Fibroblast of skin of right quadriceps (primary cell): Measurements from ENCODE around the gene USP44.

Experiments used
- DNase-seq: peaks from one replicate; pipeline ENCODE4 v3.0.0-alpha.2; 2013

Gene USP44

GRCh38 chr12:95548056-95548538 lies 3.2 kb downstream of the USP44 start:
- DNase-seq: no peak

GRCh38 chr12:95547522-95548055 lies 3.7 kb downstream of the USP44 start:
- DNase-seq: peak; percentile 9

GRCh38 chr12:95546491-95546813 lies 4.8 kb downstream of the USP44 start:
- no peak for DNase-seq

- DNase-seq: no peak
Observed at GRCh38 chr12:95545731-95546490, 5.4 kb downstream of the USP44 start.

DNA sequence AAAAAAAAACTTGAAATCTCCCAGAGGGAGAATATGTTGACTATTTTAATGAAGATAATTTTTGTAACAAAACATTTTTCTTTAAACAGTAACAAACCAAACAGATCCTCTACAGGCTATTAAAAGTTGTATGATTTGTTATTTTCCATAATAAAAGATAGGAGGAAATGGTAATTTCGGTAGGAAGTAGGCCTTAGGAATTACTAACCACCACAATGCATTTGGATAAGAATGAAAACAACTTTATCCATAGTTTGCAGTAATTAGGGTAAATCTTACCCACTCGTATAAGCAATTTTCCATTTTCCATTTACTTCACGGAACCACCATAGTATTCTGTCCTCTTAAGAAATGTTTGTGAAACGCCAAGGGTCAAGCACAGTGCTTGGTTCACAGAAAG lies 6.0 kb downstream of the USP44 start:
- no peak for DNase-seq

- DNase-seq: no peak
Observed at GRCh38 chr12:95544756-95545155, 6.5 kb downstream of the USP44 start.

- no peak for DNase-seq
Observed at GRCh38 chr12:95543305-95543704, 8.0 kb downstream of the USP44 start.

- no peak for DNase-seq
Observed at GRCh38 chr12:95541436-95541835, 9.8 kb downstream of the USP44 start.

DNA sequence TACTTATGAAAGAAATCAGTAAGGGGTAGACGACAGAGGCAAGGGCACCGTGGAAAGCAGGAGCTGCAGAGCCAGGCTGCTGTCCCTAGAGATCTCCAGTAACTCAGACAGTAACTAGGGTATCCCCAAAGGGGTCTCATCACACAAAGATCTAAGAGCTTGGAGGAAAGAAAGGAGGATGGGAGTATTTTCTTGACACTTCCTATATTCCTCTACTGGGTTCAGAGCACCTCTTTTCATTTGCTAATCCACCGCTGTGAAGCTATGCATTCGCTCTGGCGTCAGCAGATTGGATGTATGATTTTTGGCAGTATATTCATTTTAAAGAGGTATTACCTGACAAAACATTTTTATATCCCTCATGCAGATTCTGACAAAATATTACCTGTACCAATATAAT lies 12.6 kb downstream of the USP44 start:
- no peak for DNase-seq

- no peak for DNase-seq
Observed at GRCh38 chr12:95538006-95538405, 13.3 kb downstream of the USP44 start.

DNA sequence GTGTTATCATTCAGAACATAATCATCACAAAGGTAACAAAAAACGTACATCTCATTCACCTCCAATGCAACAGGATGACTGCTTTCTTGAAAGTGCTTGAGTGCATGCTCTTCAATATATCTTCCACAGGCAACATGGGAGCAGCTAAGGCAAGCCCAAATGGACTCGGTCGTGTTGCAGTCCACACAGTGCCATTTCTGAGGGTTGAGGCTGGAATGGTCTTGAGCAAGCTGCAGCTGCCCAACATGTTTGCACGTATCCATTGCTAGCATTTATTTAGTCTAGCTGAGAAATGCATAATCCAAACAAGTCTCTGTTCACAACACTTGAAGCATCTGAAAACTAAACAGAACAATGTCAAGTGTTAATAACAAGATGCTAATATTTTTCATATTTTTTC lies 17.3 kb downstream of the USP44 start:
- no peak for DNase-seq

GRCh38 chr12:95532851-95533250 lies 18.4 kb downstream of the USP44 start:
- peak; percentile 59 for DNase-seq

DNA sequence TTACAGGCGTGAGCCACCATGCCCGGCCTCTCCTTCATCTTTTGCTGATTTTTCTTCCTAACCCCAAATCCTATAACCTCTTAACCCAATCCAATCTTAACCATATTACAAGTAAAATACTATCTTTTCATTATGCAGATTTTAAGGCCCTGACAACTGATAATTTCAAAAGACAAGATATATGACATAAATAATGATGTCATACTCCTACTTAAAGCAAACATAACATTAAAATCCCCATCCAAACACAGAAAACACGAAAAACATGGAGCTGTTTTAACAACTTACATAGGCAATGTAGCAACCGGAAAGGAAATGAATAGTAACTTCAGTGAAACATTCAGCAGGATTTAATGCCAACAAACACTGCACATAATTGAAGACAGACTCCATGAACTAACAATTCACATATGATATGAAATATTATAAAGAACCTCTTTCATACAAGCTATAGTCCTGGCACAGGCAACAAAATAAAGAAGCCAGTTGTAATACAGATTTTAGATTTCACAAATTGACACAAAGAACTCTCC lies 21.5 kb downstream of the USP44 start:
- DNase-seq: peak; percentile 59

DNA sequence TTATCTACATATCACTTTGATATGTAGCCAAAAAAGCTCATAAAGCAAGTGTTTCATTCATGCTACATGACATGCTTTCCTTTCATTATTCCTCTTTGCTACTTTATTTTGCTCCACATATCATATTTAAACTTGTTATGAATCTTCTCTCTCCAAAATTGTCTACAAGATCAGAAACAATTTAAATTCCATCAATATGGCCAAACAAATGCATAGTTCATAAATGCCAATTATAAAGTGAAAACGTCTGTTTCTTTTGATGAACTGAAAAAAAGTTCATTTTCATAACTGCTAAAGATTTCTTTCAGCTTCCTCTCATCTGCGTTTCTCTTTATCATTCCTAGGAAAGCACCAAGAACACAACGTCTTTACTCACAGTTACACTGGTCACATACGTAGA lies 22.8 kb downstream of the USP44 start:
- DNase-seq: no peak

DNA sequence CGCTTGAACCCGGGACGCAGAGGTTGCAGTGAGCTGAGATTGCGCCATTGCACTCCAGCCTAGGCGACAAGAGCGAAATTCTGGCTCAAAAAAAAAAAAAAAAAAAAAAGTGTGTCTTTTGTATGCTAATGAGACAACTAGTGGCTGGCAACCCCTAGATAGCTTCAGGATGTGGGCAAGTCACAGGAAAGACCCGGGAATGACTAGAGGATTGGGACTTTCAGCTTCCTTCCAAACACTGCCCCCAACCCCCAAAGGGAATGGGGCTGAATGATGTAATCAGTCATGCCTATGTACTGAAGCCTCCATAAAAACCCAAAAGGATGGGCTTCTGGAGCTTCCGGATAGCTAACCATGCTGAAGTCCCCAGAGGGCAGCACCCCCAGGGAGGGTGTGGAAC lies 28.6 kb downstream of the USP44 start:
- peak; percentile 9 for DNase-seq

- DNase-seq: no peak
Observed at GRCh38 chr12:95520816-95521215, 30.5 kb downstream of the USP44 start.

DNA sequence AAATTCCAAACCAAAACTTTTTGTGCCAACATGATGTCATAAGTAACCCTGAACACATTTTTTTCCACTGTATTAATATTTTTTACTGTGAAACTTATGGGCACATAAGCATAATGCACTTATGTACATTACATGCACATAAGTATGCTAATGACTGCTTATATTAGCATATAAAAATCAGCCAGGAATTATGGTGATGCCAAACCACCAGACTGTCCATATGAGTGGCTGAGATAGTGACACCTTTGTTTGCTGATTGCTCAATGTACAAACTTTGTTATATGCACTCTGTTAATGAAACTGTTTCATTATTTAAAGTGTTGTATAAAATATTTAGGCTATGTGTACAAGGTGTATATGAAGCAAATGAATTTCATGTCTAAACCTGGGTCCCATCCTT lies 32.3 kb downstream of the USP44 start:
- DNase-seq: no peak

DNA sequence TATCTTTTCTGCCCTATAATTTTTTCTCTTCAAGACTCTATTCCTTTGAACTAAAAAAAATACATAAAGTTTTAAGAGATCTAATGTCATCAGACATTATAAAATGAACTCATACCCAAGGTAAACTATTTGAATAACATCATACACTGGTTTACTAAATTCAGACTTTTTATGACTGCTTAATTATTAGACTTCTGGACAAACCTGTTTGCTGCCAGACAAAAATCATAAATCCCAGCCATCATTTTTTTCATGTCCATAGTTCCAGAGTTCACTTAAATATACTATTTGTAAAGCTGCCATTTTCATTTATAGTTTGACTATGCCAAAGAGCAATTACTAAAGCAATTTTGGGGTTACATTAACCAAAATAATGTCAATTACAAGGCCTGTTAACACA lies 34.0 kb downstream of the USP44 start:
- DNase-seq: no peak

GRCh38 chr12:95516757-95517156 lies 34.5 kb downstream of the USP44 start:
- no peak for DNase-seq

DNA sequence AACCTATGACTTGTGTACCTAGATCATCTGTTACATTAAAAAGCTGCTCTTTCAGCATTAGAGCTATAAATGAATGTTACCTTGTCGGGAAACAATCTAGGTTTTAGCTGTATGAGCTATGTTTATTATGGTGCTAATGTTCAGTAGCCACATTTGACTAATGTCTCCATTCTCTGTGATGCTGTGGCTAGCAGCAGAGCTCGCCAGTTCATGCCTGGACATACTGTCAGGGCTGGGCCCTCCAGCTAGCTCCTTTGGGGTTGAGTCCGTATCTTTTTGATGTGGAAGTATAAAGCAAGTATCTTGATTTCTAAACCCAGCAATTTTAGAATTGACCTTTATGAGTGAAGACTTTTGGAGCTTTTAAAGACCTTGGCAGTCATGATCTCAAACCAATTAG lies 36.1 kb downstream of the USP44 start:
- no peak for DNase-seq

- DNase-seq: no peak
Observed at GRCh38 chr12:95513599-95513998, 37.7 kb downstream of the USP44 start.

- no peak for DNase-seq
Observed at GRCh38 chr12:95511977-95512376, 39.3 kb downstream of the USP44 start.

DNA sequence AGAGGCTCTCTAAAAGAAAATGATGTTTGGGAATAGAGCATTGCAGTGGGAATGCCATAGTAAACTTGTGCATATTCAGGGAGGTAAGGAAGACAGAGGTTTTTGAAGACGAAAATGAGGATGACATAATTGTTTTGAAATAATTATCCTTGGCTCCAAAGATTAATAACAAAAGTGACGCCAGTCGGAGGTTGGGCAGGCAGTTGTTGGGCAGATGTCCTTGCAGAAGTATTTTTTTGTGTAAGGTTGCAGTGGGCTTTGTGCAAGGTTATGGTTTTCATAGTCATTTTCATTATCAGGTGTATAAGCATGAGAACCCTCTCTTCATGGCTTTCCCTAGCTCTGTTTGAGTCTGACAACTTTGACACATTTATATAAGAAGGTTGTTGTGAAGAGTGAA lies 42.0 kb downstream of the USP44 start:
- no peak for DNase-seq

DNA sequence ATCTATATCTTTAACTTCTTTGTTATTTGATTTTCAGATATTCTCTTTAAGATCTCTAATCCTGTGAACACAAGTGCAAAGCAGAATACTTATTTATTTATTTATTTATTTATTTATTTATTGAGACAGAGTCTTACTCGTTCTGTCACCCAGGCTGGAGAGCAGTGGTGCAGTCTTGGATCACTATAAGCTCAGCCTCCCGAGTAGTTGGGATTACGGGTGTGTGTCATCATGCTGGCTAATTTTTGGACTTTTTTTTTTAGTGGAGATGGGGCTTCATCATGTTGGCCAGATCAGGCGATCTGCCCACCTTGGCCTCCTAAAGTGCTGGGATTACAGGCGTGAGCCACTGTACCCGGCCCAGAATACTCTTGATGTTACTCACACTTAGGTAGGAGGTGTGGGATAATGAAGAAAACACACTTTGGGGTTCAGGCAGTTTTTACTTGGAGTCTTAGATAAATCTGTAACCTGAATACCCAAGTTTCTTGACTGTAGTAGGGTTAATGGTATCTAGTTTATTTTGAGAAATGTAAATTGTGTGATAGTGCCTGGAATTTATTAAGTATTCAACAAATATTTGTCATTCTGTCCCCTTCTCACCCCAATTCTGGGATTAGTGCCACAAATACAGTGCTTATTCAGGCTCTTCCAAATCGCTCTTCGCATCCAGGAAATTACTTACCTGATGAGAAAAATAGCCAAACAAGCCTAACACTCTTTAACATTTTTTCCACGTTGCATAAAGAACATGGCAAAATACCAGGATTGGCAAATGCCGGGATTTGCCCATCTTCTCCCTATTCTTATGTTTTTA lies 44.4 kb downstream of the USP44 start:
- DNase-seq: no peak
